HepG2 (cell line): Measurements from ENCODE around the gene PRDM12. TPM values are rescaled to one million over a fixed set of nuclear protein-coding genes. Genes with fewer than 3 reads are reported as not detected.

Source experiments
- CCDC6 ChIP-seq: sonication (generic); formaldehyde crosslinking; IDR thresholded peaks from 2 replicates; pipeline ENCODE4 v1.8.1; 2022; ENCODE audit warnings: mild to moderate bottlenecking, missing genetic modification reagents, moderate library complexity
- CEBPZ ChIP-seq: IDR thresholded peaks from 2 replicates; pipeline ENCODE4 v1.6.1; 2012; ENCODE audit warnings: low read length, improper control_type of control experiment
- HINFP ChIP-seq: sonication (generic); formaldehyde crosslinking; IDR thresholded peaks from 2 replicates; pipeline ENCODE4 v1.4.0; 2020; ENCODE audit warnings: low read depth, mild to moderate bottlenecking, missing genetic modification reagents
- PAXIP1 ChIP-seq: sonication (generic); formaldehyde crosslinking; conservative IDR thresholded peaks from 2 replicates; pipeline ENCODE4 v1.4.0; 2020; ENCODE audit warnings: mild to moderate bottlenecking, missing genetic modification reagents, moderate library complexity
- RNF219 ChIP-seq: sonication (generic); formaldehyde crosslinking; IDR thresholded peaks from 2 replicates; pipeline ENCODE4 v1.5.0; 2020; ENCODE audit warnings: mild to moderate bottlenecking, missing genetic modification reagents
- SMYD3 ChIP-seq: sonication (generic); formaldehyde crosslinking; IDR thresholded peaks from 2 replicates; pipeline ENCODE4 v1.8.1; 2023; ENCODE audit warnings: mild to moderate bottlenecking, missing genetic modification reagents
- TAF15 ChIP-seq: fragments of 200-400 bp; formaldehyde crosslinking; IDR thresholded peaks from one replicate; pipeline ENCODE4 v1.6.1; 2018; ENCODE audit warnings: mild to moderate bottlenecking, low read depth, low read length; ENCODE audit not compliant: poor library complexity, severe bottlenecking
- TERF1 ChIP-seq: sonication (generic); formaldehyde crosslinking; IDR thresholded peaks from 2 replicates; pipeline ENCODE4 v1.8.0; 2022; ENCODE audit warnings: mild to moderate bottlenecking, missing genetic modification reagents, moderate library complexity
- ZBTB49 ChIP-seq: sonication (generic); formaldehyde crosslinking; IDR thresholded peaks from 2 replicates; pipeline ENCODE4 v1.4.0; 2020; ENCODE audit warnings: missing genetic modification reagents, borderline replicate concordance
- ZNF543 ChIP-seq: sonication (generic); formaldehyde crosslinking; IDR thresholded peaks from 2 replicates; pipeline ENCODE4 v1.4.0; 2020; ENCODE audit warnings: mild to moderate bottlenecking, missing genetic modification reagents
- ZNF691 ChIP-seq: sonication (generic); formaldehyde crosslinking; IDR thresholded peaks from 2 replicates; pipeline ENCODE4 v1.4.0; 2020; ENCODE audit warnings: missing genetic modification reagents, low read depth, mild to moderate bottlenecking, borderline replicate concordance
- polyA plus RNA-seq, 8 experiments: library from polyadenylated mRNA; depleted of rRNA in 3 of 8; stranded (reverse) in 7 of 8; unstranded in 1 of 8; fragments of >200 nt; fragmentation: Illumina TruSeq in 4 of 8; extraction: Trizol in 4 of 8; gene quantifications; 2 replicates each; pipeline versions ENCODE4 v1.2.1 to v1.2.3, GENCODE V29; 2011 to 2016; ENCODE audit warnings: low read depth in 4 of 8, missing spikeins in 1 of 8, mixed read lengths in 1 of 8; ENCODE audit not compliant: insufficient read depth in 1 of 8
- total RNA-seq, 5 experiments: library from RNA; depleted of rRNA; stranded (reverse); fragments of >200 nt; fragmentation: Illumina TruSeq; extraction: Trizol; gene quantifications; 2 replicates each; pipeline ENCODE4 v1.2.3, GENCODE V29; 2016; ENCODE audit warnings: low read depth in 1 of 5

PRDM12 gene
- total and polyA plus RNA-seq, 2 of the 13 experiments (the other 11 are each of a cell fraction or from before 2014, with no cell fraction given) = 0.04 to 0.07 TPM

GRCh38 chr9:130712564-130713285 lies 48.3 kb downstream of the PRDM12 start (continued):
- TF ChIP-seq CEBPZ (no peak), CCDC6 (CRISPR knock-in tag) (no peak), ZNF691 (CRISPR knock-in tag) (no peak), ZBTB49 (CRISPR knock-in tag) (no peak), ZNF543 (CRISPR knock-in tag) (0 out of 2 replicates have a peak, but pooled peaks have one; percentile 25), TERF1 (CRISPR knock-in tag) (no peak), RNF219 (CRISPR knock-in tag) (no peak), HINFP (CRISPR knock-in tag) (no peak; the same call in 1 of the 2 replicates), PAXIP1 (CRISPR knock-in tag) (no peak; the same call in none of the 2 replicates), SMYD3 (CRISPR knock-in tag) (no peak), TAF15 (peak; percentile 25)
